Activated naive CD4-positive, alpha-beta T cell treated with anti-CD3 and anti-CD28 coated beads, Interleukin-2, amount 10 ng/mL, durations not matched to agents 7 days and 5 days (primary cell): ENCODE results near the gene RIMBP2.
"Not testable (repeated sequence)": the region's sequence is repeated elsewhere in the genome, so short reads cannot be mapped to it uniquely, and the experiment has no call there.

Experiments
- CTCF ChIA-PET: fragments of 350-600 bp; sonication (Branson Sonifier 250); formaldehyde crosslinking; loops from one replicate; lab custom pipeline; 2021; ENCODE audit warnings: antibody characterized with exemption; lab: Charles Lee
- DNase-seq: peaks from one replicate; pipeline ENCODE4 v3.0.0-alpha.2; 2020
- H3K27ac Mint-ChIP-seq: one replicate; pipeline ENCODE4 v1.8.0; 2021; ENCODE audit warnings: mild to moderate bottlenecking, moderate library complexity, mixed read lengths
- H3K27me3 Mint-ChIP-seq: one replicate; pipeline ENCODE4 v1.8.0; 2021; ENCODE audit warnings: mild to moderate bottlenecking, mixed read lengths
- H3K36me3 Mint-ChIP-seq: one replicate; pipeline ENCODE4 v1.8.0; 2021; ENCODE audit warnings: mixed read lengths
- H3K4me1 Mint-ChIP-seq: one replicate; pipeline ENCODE4 v1.8.0; 2021; ENCODE audit warnings: mixed read lengths
- H3K4me3 Mint-ChIP-seq: one replicate; pipeline ENCODE4 v1.8.0; 2021; ENCODE audit warnings: mild to moderate bottlenecking, moderate library complexity, mixed read lengths
- H3K9me3 Mint-ChIP-seq: one replicate; pipeline ENCODE4 v1.8.0; 2021; ENCODE audit warnings: mixed read lengths

RIMBP2 gene

DNA sequence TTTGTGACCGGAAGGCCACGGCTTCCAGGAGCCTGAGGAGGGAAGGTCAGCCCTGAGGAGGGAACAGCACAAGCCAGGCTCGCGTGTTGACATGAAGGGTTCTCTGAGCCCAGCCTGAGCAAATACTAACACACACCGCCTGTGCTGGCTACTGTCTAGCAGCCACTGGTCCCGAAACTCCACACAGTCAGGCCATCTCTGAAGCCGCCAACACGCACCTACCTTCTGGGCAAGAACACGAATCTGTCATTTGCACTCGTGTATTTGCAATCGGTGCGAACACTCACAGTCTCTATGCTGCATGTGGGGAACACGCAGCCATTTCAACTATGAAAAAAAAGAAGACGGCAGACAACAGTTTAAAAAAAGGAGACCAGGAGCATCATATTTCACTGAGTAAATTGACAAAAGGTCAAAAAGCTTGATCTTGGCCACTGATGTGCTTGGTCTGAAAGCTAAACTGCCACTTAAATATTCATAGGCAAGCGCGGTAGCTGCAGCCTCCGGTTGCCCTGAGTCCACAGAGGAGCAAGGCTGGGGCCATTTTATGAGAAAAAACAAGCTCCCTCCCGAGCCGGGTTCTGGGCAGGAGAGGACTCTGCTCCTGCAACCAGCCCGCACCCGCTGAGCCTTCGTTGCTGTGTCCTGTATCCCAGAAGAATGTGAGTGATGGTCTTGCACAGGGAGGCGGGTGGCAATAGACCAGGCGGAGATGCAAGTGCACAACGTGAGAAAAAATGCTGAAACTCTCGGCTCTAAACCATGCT lies 57.8 kb downstream of the RIMBP2 start:
- CTCF ChIA-PET: no interaction called here
- peaks cover 2% of the 10 kb centered on the region for H3K9me3 Mint-ChIP-seq
- no peak overlapping the region for H3K27ac Mint-ChIP-seq
- H3K4me3 Mint-ChIP-seq: no peak overlapping the region
- H3K36me3 Mint-ChIP-seq: no peaks in the 10 kb centered on the region
- no peaks in the 10 kb centered on the region for H3K4me1 Mint-ChIP-seq
- no peak for DNase-seq
- H3K27me3 Mint-ChIP-seq: no peaks in the 10 kb centered on the region

GRCh38 chr12:130656411-130656810 lies 59.7 kb downstream of the RIMBP2 start:
- Mint-ChIP-seq H3K36me3 (no peaks in the 10 kb centered on the region), H3K27ac (no peak overlapping the region), H3K9me3 (peaks cover 2% of the 10 kb centered on the region), H3K4me1 (no peaks in the 10 kb centered on the region), H3K4me3 (no peak overlapping the region), H3K27me3 (no peaks in the 10 kb centered on the region)
- no peak for DNase-seq
- CTCF ChIA-PET: interaction anchor here (0.6 to 1.1 kb wide), 2 partner anchors 19 to 579 kb away, joined by 4 read pairs; no protein-coding TSS in a partner anchor

DNA sequence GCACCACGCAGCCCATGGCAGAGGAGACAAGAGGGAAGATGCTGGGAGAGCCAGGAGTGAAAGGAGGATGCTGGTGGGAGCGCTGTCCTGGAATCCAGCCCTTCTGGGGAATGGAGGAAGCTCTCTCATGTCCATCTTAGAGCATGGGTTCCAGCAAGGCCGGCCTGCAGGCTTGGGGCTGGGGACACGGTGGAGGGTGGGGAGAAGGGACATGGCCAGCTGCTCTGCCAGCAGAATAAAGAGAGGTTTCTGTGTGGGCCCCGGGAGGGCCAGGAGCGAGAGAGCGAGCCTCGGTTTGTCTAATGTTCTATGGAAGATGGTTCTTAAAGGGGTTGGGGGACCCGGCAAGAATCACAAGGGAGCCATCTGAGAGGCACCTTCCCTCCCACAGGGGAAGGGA lies 60.2 kb downstream of the RIMBP2 start:
- no peaks in the 10 kb centered on the region for H3K27me3 Mint-ChIP-seq
- H3K4me3 Mint-ChIP-seq: no peak overlapping the region
- H3K9me3 Mint-ChIP-seq: peaks cover 2% of the 10 kb centered on the region
- no peaks in the 10 kb centered on the region for H3K36me3 Mint-ChIP-seq
- DNase-seq: no peak
- no peak overlapping the region for H3K27ac Mint-ChIP-seq
- CTCF ChIA-PET: no interaction called here
- no peaks in the 10 kb centered on the region for H3K4me1 Mint-ChIP-seq

DNA sequence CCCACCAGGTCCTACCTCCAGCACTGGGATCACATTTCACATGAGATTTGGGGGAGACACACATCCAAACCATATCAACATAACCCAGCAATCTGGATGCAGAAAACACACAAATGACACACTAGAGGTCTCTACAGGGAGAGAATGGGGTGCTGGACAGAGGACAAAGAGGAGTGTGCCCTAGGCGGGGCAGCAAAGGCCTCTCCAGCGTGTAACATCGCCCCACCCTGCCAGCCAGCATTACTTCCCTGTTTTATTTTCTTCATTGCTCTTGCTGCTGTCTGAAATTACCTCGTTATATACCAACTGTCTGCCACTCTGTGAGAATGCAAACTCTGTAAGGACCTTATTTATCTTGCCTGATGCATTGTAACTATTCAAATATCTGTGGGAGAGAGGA lies 61.1 kb downstream of the RIMBP2 start:
- Mint-ChIP-seq H3K4me1 (no peaks in the 10 kb centered on the region), H3K36me3 (no peaks in the 10 kb centered on the region), H3K9me3 (peaks cover 2% of the 10 kb centered on the region), H3K27ac (no peak overlapping the region), H3K27me3 (no peaks in the 10 kb centered on the region), H3K4me3 (no peak overlapping the region)
- DNase-seq: no peak
- CTCF ChIA-PET: no interaction called here

- Mint-ChIP-seq H3K36me3 (no peaks in the 10 kb centered on the region), H3K27me3 (no peaks in the 10 kb centered on the region), H3K4me3 (no peak overlapping the region), H3K4me1 (no peaks in the 10 kb centered on the region), H3K9me3 (peaks cover 2% of the 10 kb centered on the region), H3K27ac (no peak overlapping the region)
- DNase-seq: no peak
- CTCF ChIA-PET: no interaction called here
Measured at GRCh38 chr12:130651188-130651959, 64.7 kb downstream of the RIMBP2 start.

GRCh38 chr12:130650131-130650530 lies 66.0 kb downstream of the RIMBP2 start:
- Mint-ChIP-seq H3K27me3 (no peaks in the 10 kb centered on the region), H3K4me3 (no peak overlapping the region), H3K27ac (no peak overlapping the region), H3K4me1 (no peaks in the 10 kb centered on the region), H3K9me3 (peaks cover under 1% of the 10 kb centered on the region), H3K36me3 (no peaks in the 10 kb centered on the region)
- DNase-seq: no peak
- CTCF ChIA-PET: no interaction called here

- Mint-ChIP-seq H3K27me3 (no peaks in the 10 kb centered on the region), H3K4me1 (no peaks in the 10 kb centered on the region), H3K4me3 (no peak overlapping the region), H3K36me3 (no peaks in the 10 kb centered on the region), H3K9me3 (no peaks in the 10 kb centered on the region), H3K27ac (no peak overlapping the region)
- no peak for DNase-seq
- CTCF ChIA-PET: interaction anchor here (1.1 kb wide), 1 partner anchor 99 kb away, joined by 4 read pairs; no protein-coding TSS in a partner anchor
Measured at GRCh38 chr12:130649101-130650045, 66.7 kb downstream of the RIMBP2 start.

GRCh38 chr12:130647814-130648213 lies 68.3 kb downstream of the RIMBP2 start:
- H3K4me1 Mint-ChIP-seq: no peaks in the 10 kb centered on the region
- CTCF ChIA-PET: interaction anchor here (1.1 kb wide), 1 partner anchor 101 kb away, joined by 4 read pairs; no protein-coding TSS in a partner anchor
- no peaks in the 10 kb centered on the region for H3K9me3 Mint-ChIP-seq
- no peaks in the 10 kb centered on the region for H3K36me3 Mint-ChIP-seq
- no peak overlapping the region for H3K4me3 Mint-ChIP-seq
- H3K27ac Mint-ChIP-seq: no peak overlapping the region
- H3K27me3 Mint-ChIP-seq: no peaks in the 10 kb centered on the region
- no peak for DNase-seq

- Mint-ChIP-seq H3K4me1 (no peaks in the 10 kb centered on the region), H3K9me3 (no peaks in the 10 kb centered on the region), H3K27ac (no peak overlapping the region), H3K36me3 (no peaks in the 10 kb centered on the region), H3K27me3 (no peaks in the 10 kb centered on the region), H3K4me3 (no peak overlapping the region)
- DNase-seq: no peak
- CTCF ChIA-PET: no interaction called here
Measured at GRCh38 chr12:130646716-130647370, 69.3 kb downstream of the RIMBP2 start.

DNA sequence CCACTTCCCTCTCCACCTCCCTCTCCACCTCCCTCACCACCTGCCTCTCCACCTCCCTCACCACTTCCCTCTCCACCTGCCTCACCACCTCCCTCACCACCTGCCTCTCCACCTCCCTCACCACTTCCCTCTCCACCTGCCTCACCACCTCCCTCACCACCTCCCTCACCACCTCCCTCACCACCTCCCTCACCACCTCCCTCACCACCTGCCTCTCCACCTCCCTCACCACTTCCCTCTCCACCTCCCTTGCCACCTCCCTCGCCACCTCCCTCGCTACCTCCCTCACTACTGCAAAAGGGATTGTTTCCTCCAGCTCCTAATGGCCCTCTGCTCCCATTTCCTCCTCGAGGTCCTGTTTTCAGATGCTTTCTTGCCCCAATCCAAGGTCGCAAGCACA lies 69.9 kb downstream of the RIMBP2 start:
- CTCF ChIA-PET, H3K27ac Mint-ChIP-seq, H3K36me3 Mint-ChIP-seq, H3K9me3 Mint-ChIP-seq, H3K27me3 Mint-ChIP-seq, DNase-seq, H3K4me1 Mint-ChIP-seq, H3K4me3 Mint-ChIP-seq: not testable (repeated sequence)

GRCh38 chr12:130645751-130646150 lies 70.3 kb downstream of the RIMBP2 start:
- H3K27me3 Mint-ChIP-seq: no peaks in the 10 kb centered on the region
- DNase-seq: no peak
- CTCF ChIA-PET: no interaction called here
- H3K9me3 Mint-ChIP-seq: no peaks in the 10 kb centered on the region
- no peak overlapping the region for H3K27ac Mint-ChIP-seq
- no peaks in the 10 kb centered on the region for H3K36me3 Mint-ChIP-seq
- H3K4me1 Mint-ChIP-seq: no peaks in the 10 kb centered on the region
- H3K4me3 Mint-ChIP-seq: no peak overlapping the region

GRCh38 chr12:130644566-130644965 lies 71.5 kb downstream of the RIMBP2 start:
- CTCF ChIA-PET: no interaction called here
- Mint-ChIP-seq H3K27me3 (no peaks in the 10 kb centered on the region), H3K36me3 (no peaks in the 10 kb centered on the region), H3K4me1 (no peaks in the 10 kb centered on the region), H3K27ac (no peak overlapping the region), H3K9me3 (no peaks in the 10 kb centered on the region), H3K4me3 (no peak overlapping the region)
- no peak for DNase-seq

GRCh38 chr12:130644146-130644545 lies 72.0 kb downstream of the RIMBP2 start:
- Mint-ChIP-seq H3K9me3 (no peaks in the 10 kb centered on the region), H3K27me3 (no peaks in the 10 kb centered on the region), H3K27ac (no peak overlapping the region), H3K4me3 (no peak overlapping the region), H3K36me3 (no peaks in the 10 kb centered on the region), H3K4me1 (no peaks in the 10 kb centered on the region)
- DNase-seq: no peak
- CTCF ChIA-PET: no interaction called here

- H3K27ac Mint-ChIP-seq: no peak overlapping the region
- H3K9me3 Mint-ChIP-seq: no peaks in the 10 kb centered on the region
- CTCF ChIA-PET: no interaction called here
- H3K4me3 Mint-ChIP-seq: no peak overlapping the region
- no peaks in the 10 kb centered on the region for H3K27me3 Mint-ChIP-seq
- no peaks in the 10 kb centered on the region for H3K4me1 Mint-ChIP-seq
- H3K36me3 Mint-ChIP-seq: no peaks in the 10 kb centered on the region
- no peak for DNase-seq
Measured at GRCh38 chr12:130642856-130643255, 73.2 kb downstream of the RIMBP2 start.
